ENCODE measurements around the gene UST.

GRCh38 chr6:148818939-148819575, 72.2 kb downstream of the UST start:
- TF ChIP-seq, protein P1, sequence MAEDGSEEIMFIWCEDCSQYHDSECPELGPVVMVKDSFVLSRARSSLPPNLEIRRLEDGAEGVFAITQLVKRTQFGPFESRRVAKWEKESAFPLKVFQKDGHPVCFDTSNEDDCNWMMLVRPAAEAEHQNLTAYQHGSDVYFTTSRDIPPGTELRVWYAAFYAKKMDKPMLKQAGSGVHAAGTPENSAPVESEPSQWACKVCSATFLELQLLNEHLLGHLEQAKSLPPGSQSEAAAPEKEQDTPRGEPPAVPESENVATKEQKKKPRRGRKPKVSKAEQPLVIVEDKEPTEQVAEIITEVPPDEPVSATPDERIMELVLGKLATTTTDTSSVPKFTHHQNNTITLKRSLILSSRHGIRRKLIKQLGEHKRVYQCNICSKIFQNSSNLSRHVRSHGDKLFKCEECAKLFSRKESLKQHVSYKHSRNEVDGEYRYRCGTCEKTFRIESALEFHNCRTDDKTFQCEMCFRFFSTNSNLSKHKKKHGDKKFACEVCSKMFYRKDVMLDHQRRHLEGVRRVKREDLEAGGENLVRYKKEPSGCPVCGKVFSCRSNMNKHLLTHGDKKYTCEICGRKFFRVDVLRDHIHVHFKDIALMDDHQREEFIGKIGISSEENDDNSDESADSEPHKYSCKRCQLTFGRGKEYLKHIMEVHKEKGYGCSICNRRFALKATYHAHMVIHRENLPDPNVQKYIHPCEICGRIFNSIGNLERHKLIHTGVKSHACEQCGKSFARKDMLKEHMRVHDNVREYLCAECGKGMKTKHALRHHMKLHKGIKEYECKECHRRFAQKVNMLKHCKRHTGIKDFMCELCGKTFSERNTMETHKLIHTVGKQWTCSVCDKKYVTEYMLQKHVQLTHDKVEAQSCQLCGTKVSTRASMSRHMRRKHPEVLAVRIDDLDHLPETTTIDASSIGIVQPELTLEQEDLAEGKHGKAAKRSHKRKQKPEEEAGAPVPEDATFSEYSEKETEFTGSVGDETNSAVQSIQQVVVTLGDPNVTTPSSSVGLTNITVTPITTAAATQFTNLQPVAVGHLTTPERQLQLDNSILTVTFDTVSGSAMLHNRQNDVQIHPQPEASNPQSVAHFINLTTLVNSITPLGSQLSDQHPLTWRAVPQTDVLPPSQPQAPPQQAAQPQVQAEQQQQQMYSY (CRISPR knock-in tag; IDR thresholded peaks at IDR 0.05): no peak
- no peak for TF ChIP-seq CTCF (IDR thresholded peaks at IDR 0.05)

All from WTC11 (cell line).